K562 (cell line): ENCODE results near the gene NPB. TPM values are rescaled to one million over a fixed set of nuclear protein-coding genes. Genes with fewer than 3 reads are reported as not detected.

ENCODE experiments used
- CSDE1 ChIP-seq, 2 experiments: fragments of 450-650 bp; IDR thresholded peaks; 2 replicates each; pipeline ENCODE4 v1.6.1; 2016; ENCODE audit warnings: mild to moderate bottlenecking in 1 of 2
- DIDO1 ChIP-seq: fragments of 450-650 bp; IDR thresholded peaks from 2 replicates; pipeline ENCODE4 v1.6.1; 2016; ENCODE audit warnings: low read depth, missing biosample characterization, missing genetic modification characterization
- EGR1 ChIP-seq: fragments of 450-650 bp; conservative IDR thresholded peaks from 2 replicates; pipeline ENCODE4 v1.6.1; 2017; ENCODE audit warnings: mild to moderate bottlenecking
- ELF1 ChIP-seq: fragments of 200-800 bp; sonication (Bioruptor generic); IDR thresholded peaks from 2 replicates; pipeline ENCODE4 v1.6.1; 2016; ENCODE audit warnings: missing genetic modification characterization, missing compliant biosample characterization
- HMGXB4 ChIP-seq: sonication (generic); formaldehyde crosslinking; IDR thresholded peaks from 2 replicates; pipeline ENCODE4 v1.8.1; 2023; ENCODE audit warnings: mild to moderate bottlenecking, missing genetic modification reagents
- MCM2 ChIP-seq: fragments of 450-650 bp; IDR thresholded peaks from 2 replicates; pipeline ENCODE4 v1.6.1; 2017; ENCODE audit warnings: low read depth, mild to moderate bottlenecking
- MTA2 ChIP-seq: fragments of 450-650 bp; IDR thresholded peaks from 2 replicates; pipeline ENCODE4 v1.6.1; 2016; ENCODE audit warnings: low read depth
- NFIC ChIP-seq: fragments of 450-650 bp; IDR thresholded peaks from 2 replicates; pipeline ENCODE4 v1.6.1; 2017; ENCODE audit warnings: mild to moderate bottlenecking, inconsistent platforms
- PCBP2 ChIP-seq: fragments of 200-400 bp; formaldehyde crosslinking; IDR thresholded peaks from 2 replicates; pipeline ENCODE4 v1.6.1; 2018; ENCODE audit warnings: low read length, low read depth, mild to moderate bottlenecking, moderate library complexity; ENCODE audit not compliant: poor library complexity, severe bottlenecking
- POLR3G ChIP-seq: IDR thresholded peaks from 2 replicates; pipeline ENCODE4 v1.6.1; 2011; ENCODE audit not compliant: insufficient read length, insufficient replicate concordance; ENCODE audit errors: extremely low read depth
- RBM39 ChIP-seq: fragments of 200-400 bp; formaldehyde crosslinking; optimal IDR thresholded peaks from 2 replicates; pipeline ENCODE3; 2018; ENCODE audit warnings: low read depth, low read length
- SRSF9 ChIP-seq: fragments of 200-400 bp; formaldehyde crosslinking; IDR thresholded peaks from 2 replicates; pipeline ENCODE4 v1.6.1; 2017; ENCODE audit warnings: low read depth, low read length, borderline replicate concordance
- THRA ChIP-seq: fragments of 450-650 bp; IDR thresholded peaks from 2 replicates; pipeline ENCODE4 v1.6.1; 2017; ENCODE audit warnings: mild to moderate bottlenecking, moderate library complexity
- ZNF444 ChIP-seq: fragments of 250-450 bp; sonication (Bioruptor Pico); IDR thresholded peaks from 2 replicates; pipeline ENCODE4 v1.4.0; 2020; ENCODE audit warnings: mild to moderate bottlenecking, moderate library complexity
- polyA plus RNA-seq, 8 experiments: library from polyadenylated mRNA; depleted of rRNA in 4 of 8; stranded (reverse) in 5 of 8; unstranded in 3 of 8; fragments of >200 nt; fragmentation: Nextera tagmentation in 2 of 8; fragmentation: Illumina TruSeq in 1 of 8; extraction: Ambion mirVana in 2 of 8; extraction: Trizol in 1 of 8; gene quantifications; 2 replicates each; pipeline versions ENCODE4 v1.2.1 to v1.2.3, GENCODE V29; 2011 to 2014; ENCODE audit warnings: inconsistent platforms in 1 of 8, missing spikeins in 1 of 8
- total RNA-seq, 7 experiments: library from RNA; depleted of rRNA in 6 of 7; stranded (reverse); fragments of >200 nt in 6 of 7; fragmentation: Illumina TruSeq in 2 of 7; extraction: Trizol in 2 of 7; gene quantifications; 2 replicates each; pipeline versions ENCODE4 v1.2.1 to v1.2.3, GENCODE V29; 2011 to 2021; ENCODE audit warnings: low replicate concordance in 1 of 7
- TF ChIP-seq, protein P1 (sequence below): fragments of 450-650 bp; IDR thresholded peaks from 2 replicates; pipeline ENCODE4 v1.6.1; 2016; ENCODE audit warnings: low read depth
- TF ChIP-seq, protein P2 (sequence below): sonication (generic); formaldehyde crosslinking; IDR thresholded peaks from 2 replicates; pipeline ENCODE4 v1.8.0; 2022; ENCODE audit warnings: mild to moderate bottlenecking, missing genetic modification reagents

The NPB gene
- total and polyA plus RNA-seq, 9 of the 15 experiments (the other 6 are each of a cell fraction or from before 2014, with no cell fraction given): 0.03 to 0.61 (median 0.14) TPM; not detected in 2

GRCh38 chr17:81932333-81932983 lies 30.4 kb downstream of the NPB start (continued):
- TF ChIP-seq, protein P1, sequence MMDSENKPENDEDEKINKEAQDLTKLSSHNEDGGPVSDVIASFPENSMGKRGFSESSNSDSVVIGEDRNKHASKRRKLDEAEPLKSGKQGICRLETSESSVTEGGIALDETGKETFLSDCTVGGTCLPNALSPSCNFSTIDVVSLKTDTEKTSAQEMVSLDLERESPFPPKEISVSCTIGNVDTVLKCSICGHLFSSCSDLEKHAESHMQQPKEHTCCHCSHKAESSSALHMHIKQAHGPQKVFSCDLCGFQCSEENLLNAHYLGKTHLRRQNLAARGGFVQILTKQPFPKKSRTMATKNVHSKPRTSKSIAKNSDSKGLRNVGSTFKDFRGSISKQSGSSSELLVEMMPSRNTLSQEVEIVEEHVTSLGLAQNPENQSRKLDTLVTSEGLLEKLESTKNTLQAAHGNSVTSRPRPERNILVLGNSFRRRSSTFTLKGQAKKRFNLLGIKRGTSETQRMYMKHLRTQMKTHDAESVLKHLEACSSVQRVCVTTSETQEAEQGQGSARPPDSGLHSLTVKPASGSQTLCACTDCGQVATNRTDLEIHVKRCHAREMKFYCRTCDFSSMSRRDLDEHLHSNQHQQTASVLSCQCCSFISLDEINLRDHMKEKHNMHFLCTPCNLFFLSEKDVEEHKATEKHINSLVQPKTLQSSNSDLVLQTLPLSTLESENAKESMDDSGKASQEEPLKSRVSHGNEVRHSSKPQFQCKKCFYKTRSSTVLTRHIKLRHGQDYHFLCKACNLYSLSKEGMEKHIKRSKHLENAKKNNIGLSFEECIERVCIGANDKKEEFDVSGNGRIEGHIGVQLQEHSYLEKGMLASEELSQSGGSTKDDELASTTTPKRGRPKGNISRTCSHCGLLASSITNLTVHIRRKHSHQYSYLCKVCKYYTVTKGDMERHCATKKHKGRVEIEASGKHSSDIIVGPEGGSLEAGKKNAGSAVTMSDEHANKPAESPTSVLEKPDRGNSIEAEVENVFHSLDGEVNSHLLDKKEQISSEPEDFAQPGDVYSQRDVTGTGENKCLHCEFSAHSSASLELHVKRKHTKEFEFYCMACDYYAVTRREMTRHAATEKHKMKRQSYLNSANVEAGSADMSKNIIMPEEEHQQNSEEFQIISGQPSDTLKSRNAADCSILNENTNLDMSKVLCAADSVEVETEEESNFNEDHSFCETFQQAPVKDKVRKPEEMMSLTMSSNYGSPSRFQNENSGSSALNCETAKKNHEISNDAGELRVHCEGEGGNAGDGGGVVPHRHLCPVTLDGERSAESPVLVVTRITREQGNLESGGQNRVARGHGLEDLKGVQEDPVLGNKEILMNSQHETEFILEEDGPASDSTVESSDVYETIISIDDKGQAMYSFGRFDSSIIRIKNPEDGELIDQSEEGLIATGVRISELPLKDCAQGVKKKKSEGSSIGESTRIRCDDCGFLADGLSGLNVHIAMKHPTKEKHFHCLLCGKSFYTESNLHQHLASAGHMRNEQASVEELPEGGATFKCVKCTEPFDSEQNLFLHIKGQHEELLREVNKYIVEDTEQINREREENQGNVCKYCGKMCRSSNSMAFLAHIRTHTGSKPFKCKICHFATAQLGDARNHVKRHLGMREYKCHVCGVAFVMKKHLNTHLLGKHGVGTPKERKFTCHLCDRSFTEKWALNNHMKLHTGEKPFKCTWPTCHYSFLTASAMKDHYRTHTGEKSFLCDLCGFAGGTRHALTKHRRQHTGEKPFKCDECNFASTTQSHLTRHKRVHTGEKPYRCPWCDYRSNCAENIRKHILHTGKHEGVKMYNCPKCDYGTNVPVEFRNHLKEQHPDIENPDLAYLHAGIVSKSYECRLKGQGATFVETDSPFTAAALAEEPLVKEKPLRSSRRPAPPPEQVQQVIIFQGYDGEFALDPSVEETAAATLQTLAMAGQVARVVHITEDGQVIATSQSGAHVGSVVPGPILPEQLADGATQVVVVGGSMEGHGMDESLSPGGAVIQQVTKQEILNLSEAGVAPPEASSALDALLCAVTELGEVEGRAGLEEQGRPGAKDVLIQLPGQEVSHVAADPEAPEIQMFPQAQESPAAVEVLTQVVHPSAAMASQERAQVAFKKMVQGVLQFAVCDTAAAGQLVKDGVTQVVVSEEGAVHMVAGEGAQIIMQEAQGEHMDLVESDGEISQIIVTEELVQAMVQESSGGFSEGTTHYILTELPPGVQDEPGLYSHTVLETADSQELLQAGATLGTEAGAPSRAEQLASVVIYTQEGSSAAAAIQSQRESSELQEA: no peak
- TF ChIP-seq ELF1 (tag): no peak
- no peak for TF ChIP-seq CSDE1 (IDR thresholded peaks at IDR 0.05)
- TF ChIP-seq DIDO1 (tag): no peak
- TF ChIP-seq NFIC: peak; percentile 20; the same call in 1 of the 2 replicates
- TF ChIP-seq, protein P2, sequence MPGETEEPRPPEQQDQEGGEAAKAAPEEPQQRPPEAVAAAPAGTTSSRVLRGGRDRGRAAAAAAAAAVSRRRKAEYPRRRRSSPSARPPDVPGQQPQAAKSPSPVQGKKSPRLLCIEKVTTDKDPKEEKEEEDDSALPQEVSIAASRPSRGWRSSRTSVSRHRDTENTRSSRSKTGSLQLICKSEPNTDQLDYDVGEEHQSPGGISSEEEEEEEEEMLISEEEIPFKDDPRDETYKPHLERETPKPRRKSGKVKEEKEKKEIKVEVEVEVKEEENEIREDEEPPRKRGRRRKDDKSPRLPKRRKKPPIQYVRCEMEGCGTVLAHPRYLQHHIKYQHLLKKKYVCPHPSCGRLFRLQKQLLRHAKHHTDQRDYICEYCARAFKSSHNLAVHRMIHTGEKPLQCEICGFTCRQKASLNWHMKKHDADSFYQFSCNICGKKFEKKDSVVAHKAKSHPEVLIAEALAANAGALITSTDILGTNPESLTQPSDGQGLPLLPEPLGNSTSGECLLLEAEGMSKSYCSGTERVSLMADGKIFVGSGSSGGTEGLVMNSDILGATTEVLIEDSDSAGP: no peak
- TF ChIP-seq POLR3G: no peak
- no peak for TF ChIP-seq MTA2
- no peak for TF ChIP-seq ZNF444 (CRISPR knock-in tag)
- peak; percentile 88 for TF ChIP-seq EGR1
- TF ChIP-seq MCM2: no peak
- no peak for TF ChIP-seq THRA
- TF ChIP-seq SRSF9: no peak
- TF ChIP-seq RBM39: no peak
- no peak for TF ChIP-seq HMGXB4
- no peak for TF ChIP-seq PCBP2
